Mesenchymal stem cell (in vitro differentiated cells and primary cell): Measurements from ENCODE around the gene AKAP10.
"Not testable (repeated sequence)": the region's sequence is repeated elsewhere in the genome, so short reads cannot be mapped to it uniquely, and the experiment has no call there.

Source experiments
- DNase-seq: peaks from one replicate; pipeline ENCODE4 v3.0.0-alpha.2; 2013
- H2AFZ ChIP-seq: one replicate; pipeline ENCODE4 v1.6.1; 2013; ENCODE audit warnings: low read depth, mild to moderate bottlenecking, control low read depth, inconsistent platforms, low read length, moderate library complexity
- H2AK5ac ChIP-seq: 2 replicates; pipeline ENCODE4 v1.6.1; 2013; ENCODE audit warnings: low read length, moderate library complexity, mild to moderate bottlenecking, inconsistent platforms; ENCODE audit not compliant: severe bottlenecking
- H2BK120ac ChIP-seq: one replicate; pipeline ENCODE4 v1.6.1; 2013; ENCODE audit warnings: low read depth, mild to moderate bottlenecking, inconsistent platforms, low read length, moderate library complexity
- H2BK12ac ChIP-seq, 2 experiments: one replicate each; pipeline ENCODE4 v1.6.1; 2013; ENCODE audit warnings: inconsistent platforms in 2 of 2, low read length in 2 of 2, mild to moderate bottlenecking in 2 of 2, moderate library complexity in 2 of 2, control low read depth in 1 of 2
- H2BK15ac ChIP-seq: one replicate; pipeline ENCODE4 v1.6.1; 2013; ENCODE audit warnings: mild to moderate bottlenecking, low read depth, inconsistent platforms; ENCODE audit not compliant: poor library complexity, severe bottlenecking
- H2BK5ac ChIP-seq: 2 replicates; pipeline ENCODE4 v1.6.1; 2013; ENCODE audit warnings: low read depth, mild to moderate bottlenecking, low read length, control low read depth, inconsistent platforms; ENCODE audit not compliant: poor library complexity, severe bottlenecking
- H3K14ac ChIP-seq, 2 experiments: one replicate each; pipeline ENCODE4 v1.6.1; 2013; ENCODE audit warnings: inconsistent platforms in 2 of 2, low read length in 2 of 2, control low read depth in 1 of 2, mild to moderate bottlenecking in 1 of 2, moderate library complexity in 1 of 2
- H3K18ac ChIP-seq, 2 experiments: one replicate each; pipeline ENCODE4 v1.6.1; 2013; ENCODE audit warnings: inconsistent platforms in 2 of 2, low read length in 2 of 2, control low read depth in 1 of 2, low read depth in 1 of 2, mild to moderate bottlenecking in 1 of 2
- H3K23ac ChIP-seq, 2 experiments: one replicate each; pipeline ENCODE4 v1.6.1; 2013; ENCODE audit warnings: inconsistent platforms in 2 of 2, low read length in 2 of 2, mild to moderate bottlenecking in 2 of 2, moderate library complexity in 2 of 2, control low read depth in 1 of 2
- H3K27ac ChIP-seq: 2 replicates; pipeline ENCODE4 v1.5.1; 2013; ENCODE audit warnings: mild to moderate bottlenecking, moderate library complexity, low read length, control low read depth, inconsistent platforms; ENCODE audit not compliant: poor library complexity, severe bottlenecking
- H3K27me3 ChIP-seq, 2 experiments: 2 replicates each; pipeline versions ENCODE4 v1.6.1 to v1.7.0; 2013; ENCODE audit warnings: low read length in 2 of 2, mild to moderate bottlenecking in 2 of 2, moderate library complexity in 2 of 2, control low read depth in 1 of 2, inconsistent platforms in 1 of 2; ENCODE audit not compliant: control insufficient read depth in 1 of 2, insufficient read depth in 1 of 2
- H3K36me3 ChIP-seq, 2 experiments: 2 replicates each; pipeline versions ENCODE4 v1.6.1 to v1.7.0; 2013; ENCODE audit warnings: low read length in 2 of 2, control low read depth in 1 of 2, inconsistent platforms in 1 of 2, low read depth in 1 of 2, mild to moderate bottlenecking in 1 of 2; ENCODE audit not compliant: insufficient read depth in 2 of 2, control insufficient read depth in 1 of 2
- H3K4ac ChIP-seq, 2 experiments: one replicate each; pipeline ENCODE4 v1.6.1; 2013; ENCODE audit warnings: inconsistent platforms in 2 of 2, low read length in 2 of 2, mild to moderate bottlenecking in 2 of 2, moderate library complexity in 2 of 2, control low read depth in 1 of 2, low read depth in 1 of 2
- H3K4me1 ChIP-seq: 2 replicates; pipeline ENCODE4 v1.6.1; 2013; ENCODE audit warnings: low read depth, low read length, control low read depth; ENCODE audit not compliant: control insufficient read depth, insufficient read depth
- H3K4me2 ChIP-seq: 2 replicates; pipeline ENCODE4 v1.6.1; 2013; ENCODE audit warnings: low read length, mild to moderate bottlenecking, inconsistent platforms; ENCODE audit not compliant: poor library complexity, severe bottlenecking
- H3K4me3 ChIP-seq, 2 experiments: 2 replicates each; pipeline versions ENCODE4 v1.5.1 to v1.7.0; 2013; ENCODE audit warnings: low read length in 2 of 2, mild to moderate bottlenecking in 2 of 2, control low read depth in 1 of 2, low read depth in 1 of 2; ENCODE audit not compliant: insufficient read depth in 1 of 2
- H3K79me1 ChIP-seq: replicated peaks from 2 replicates; pipeline ENCODE4 v1.6.1; 2013; ENCODE audit warnings: mild to moderate bottlenecking, control low read depth, low read length, inconsistent platforms; ENCODE audit not compliant: poor library complexity, severe bottlenecking
- H3K9ac ChIP-seq: 2 replicates; pipeline ENCODE4 v1.7.0; 2013; ENCODE audit warnings: mild to moderate bottlenecking, low read length, moderate library complexity
- H3K9me3 ChIP-seq: 2 replicates; pipeline ENCODE4 v1.7.0; 2013; ENCODE audit warnings: mild to moderate bottlenecking, low read length; ENCODE audit not compliant: control insufficient read depth
- H4K8ac ChIP-seq: one replicate; pipeline ENCODE4 v1.6.1; 2013; ENCODE audit warnings: inconsistent platforms, mild to moderate bottlenecking, low read length, moderate library complexity
- H4K91ac ChIP-seq: one replicate; pipeline ENCODE4 v1.6.1; 2013; ENCODE audit warnings: mild to moderate bottlenecking, low read length, inconsistent platforms
- WGBS: methylation state at CpG from one replicate; pipeline ENCODE4 v1.1.7; 2013; ENCODE audit warnings: mixed read lengths; 5-methylcytosine and 5-hydroxymethylcytosine counted together

Gene AKAP10

GRCh38 chr17:19890001-19890400, 87.6 kb downstream of the AKAP10 start:
- DNase-seq, H2BK5ac ChIP-seq, H3K79me1 ChIP-seq, H3K36me3 ChIP-seq, H3K27me3 ChIP-seq, H2BK15ac ChIP-seq, H3K9ac ChIP-seq, H2BK12ac ChIP-seq, H3K23ac ChIP-seq, H2AK5ac ChIP-seq, H3K14ac ChIP-seq, H3K4me2 ChIP-seq, H3K9me3 ChIP-seq, H3K4me3 ChIP-seq, H3K27ac ChIP-seq, H2BK120ac ChIP-seq, H3K4me1 ChIP-seq, H3K18ac ChIP-seq, H4K91ac ChIP-seq, H3K4ac ChIP-seq, H4K8ac ChIP-seq, H2AFZ ChIP-seq: not testable (repeated sequence)
- 96% methylated on average over 5 of the region's 5 CpGs for WGBS

DNA sequence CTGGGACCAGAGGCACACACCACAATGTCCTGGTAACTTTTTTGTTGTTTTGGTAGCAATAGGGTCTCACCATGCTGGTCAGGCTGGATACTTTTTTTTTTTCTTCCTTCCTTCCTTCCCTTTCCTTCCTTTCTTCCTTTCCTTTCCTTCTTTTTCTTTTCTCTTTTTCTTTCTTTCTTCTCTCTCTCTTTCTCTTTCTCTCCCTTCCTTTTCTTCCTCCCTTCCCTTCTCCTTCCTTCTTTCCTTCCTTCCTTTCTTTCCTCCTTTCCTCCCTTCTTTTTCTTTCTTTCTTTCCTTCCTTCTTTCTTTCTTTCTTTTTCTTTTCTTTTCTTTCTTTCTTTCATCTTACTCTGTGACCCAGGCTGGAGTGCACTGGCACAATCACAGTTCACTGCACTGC, 91.5 kb downstream of the AKAP10 start:
- Histone ChIP-seq H3K4me1 (no peaks in the 10 kb centered on the region), H3K14ac (no peak overlapping the region), H3K18ac (no peak overlapping the region), H3K23ac (no peak overlapping the region), H4K8ac (no peak overlapping the region), H2AFZ (no peak overlapping the region), H2BK12ac (no peak overlapping the region), H3K27ac (no peak overlapping the region), H3K9me3 (peaks cover 3% of the 10 kb centered on the region), H3K4ac (no peak overlapping the region), H2BK120ac (no peak overlapping the region), H3K27me3 (no peaks in the 10 kb centered on the region), H2BK5ac (no peak overlapping the region), H3K79me1 (no peaks in the 10 kb centered on the region), H2AK5ac (no peak overlapping the region), H3K9ac (no peak overlapping the region), H3K4me2 (no peak overlapping the region), H3K36me3 (no peaks in the 10 kb centered on the region), H3K4me3 (no peak overlapping the region), H2BK15ac (no peak overlapping the region), H4K91ac (no peak overlapping the region)
- no peak for DNase-seq

DNA sequence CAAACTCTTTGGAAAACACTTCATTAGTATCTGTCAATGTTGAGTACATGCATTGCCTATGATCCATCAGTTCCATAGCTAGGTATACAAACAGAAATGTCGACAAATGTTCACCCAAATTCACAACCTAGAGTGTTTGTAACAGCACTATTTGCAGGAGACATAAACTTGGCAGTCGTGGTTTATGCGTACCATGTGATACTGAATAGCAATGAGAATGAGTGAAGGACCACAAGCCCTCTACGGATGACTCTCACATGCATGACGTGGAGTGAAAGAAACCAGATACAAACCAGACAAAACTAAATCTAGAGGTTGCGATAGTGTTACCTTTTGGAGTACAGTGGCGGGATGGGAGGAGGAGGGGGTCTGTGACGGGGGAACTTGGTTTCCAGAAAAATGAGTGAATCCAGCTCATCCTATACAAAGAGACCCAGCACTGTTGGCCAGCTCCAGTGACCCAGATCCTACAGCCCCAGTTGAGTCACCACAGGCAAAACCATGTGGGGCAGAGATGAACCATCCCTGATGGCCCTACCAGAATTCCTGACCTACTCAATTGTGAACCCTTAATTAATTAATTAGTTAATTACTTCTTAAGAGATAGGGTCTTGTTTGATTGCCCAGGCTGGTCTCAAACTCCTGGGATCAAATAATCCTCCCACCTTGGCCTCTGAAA, 94.0 kb downstream of the AKAP10 start:
- Histone ChIP-seq H3K23ac (no peak overlapping the region), H3K9me3 (no peaks in the 10 kb centered on the region), H2BK120ac (no peak overlapping the region), H4K8ac (no peak overlapping the region), H3K4me1 (no peaks in the 10 kb centered on the region), H2AFZ (no peak overlapping the region), H3K36me3 (no peaks in the 10 kb centered on the region), H3K9ac (no peak overlapping the region), H2BK5ac (no peak overlapping the region), H3K18ac (no peak overlapping the region), H3K27me3 (peaks cover 0 to 6% of the 10 kb centered on the region in 2 experiments), H2BK12ac (no peak overlapping the region), H3K79me1 (no peaks in the 10 kb centered on the region), H2BK15ac (no peak overlapping the region), H3K14ac (no peak overlapping the region), H2AK5ac (no peak overlapping the region), H4K91ac (no peak overlapping the region), H3K27ac (no peak overlapping the region), H3K4me3 (no peak overlapping the region), H3K4me2 (no peak overlapping the region), H3K4ac (no peak overlapping the region)
- no peak for DNase-seq
- 90% methylated on average over 7 of the region's 8 CpGs for WGBS

DNA sequence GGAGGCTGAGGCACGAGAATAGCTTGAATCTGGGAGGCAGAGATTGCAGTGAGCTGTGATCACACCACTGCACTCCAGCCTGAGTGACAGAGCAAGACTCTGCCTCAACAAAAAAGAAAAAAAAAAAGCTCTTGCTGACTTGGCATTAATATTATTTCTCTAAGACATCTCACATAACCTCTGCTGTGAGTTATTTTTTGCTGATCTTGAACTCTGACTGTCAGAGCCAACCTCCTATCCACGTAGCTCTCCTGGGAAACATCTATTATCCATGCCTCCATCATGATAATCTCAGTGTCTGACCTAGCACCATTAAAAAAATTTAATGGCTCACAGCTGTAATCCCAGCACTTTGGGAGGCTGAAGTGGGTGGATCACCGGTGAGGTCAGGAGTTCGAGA, 97.2 kb downstream of the AKAP10 start:
- Histone ChIP-seq H3K4me2 (no peak overlapping the region), H3K4me3 (no peak overlapping the region), H2BK15ac (no peak overlapping the region), H3K9me3 (no peaks in the 10 kb centered on the region), H2AFZ (no peak overlapping the region), H3K27me3 (peaks cover 5 to 6% of the 10 kb centered on the region in 2 experiments), H3K36me3 (no peaks in the 10 kb centered on the region), H3K14ac (no peak overlapping the region), H3K4ac (no peak overlapping the region), H4K91ac (no peak overlapping the region), H4K8ac (no peak overlapping the region), H2AK5ac (no peak overlapping the region), H2BK5ac (no peak overlapping the region), H2BK12ac (no peak overlapping the region), H3K79me1 (no peaks in the 10 kb centered on the region), H3K9ac (no peak overlapping the region), H3K27ac (no peak overlapping the region), H3K18ac (no peak overlapping the region), H3K23ac (no peak overlapping the region), H3K4me1 (no peaks in the 10 kb centered on the region), H2BK120ac (no peak overlapping the region)
- no peak for DNase-seq
- 89% methylated on average over 2 of the region's 4 CpGs for WGBS
